Dermis lymphatic vessel endothelial cell (primary cell): Measurements from ENCODE around the gene ZNF532. TPM values are rescaled to one million over a fixed set of nuclear protein-coding genes. Genes with fewer than 3 reads are reported as not detected.

Source experiments
- total RNA-seq: library from RNA; depleted of rRNA; stranded (reverse); fragments of >200 nt; gene quantifications from 2 replicates; pipeline ENCODE4 v1.2.1, GENCODE V29; 2014

ZNF532 gene
- total RNA-seq, result 44.4 and 55.6 TPM in 2 replicates

DNA sequence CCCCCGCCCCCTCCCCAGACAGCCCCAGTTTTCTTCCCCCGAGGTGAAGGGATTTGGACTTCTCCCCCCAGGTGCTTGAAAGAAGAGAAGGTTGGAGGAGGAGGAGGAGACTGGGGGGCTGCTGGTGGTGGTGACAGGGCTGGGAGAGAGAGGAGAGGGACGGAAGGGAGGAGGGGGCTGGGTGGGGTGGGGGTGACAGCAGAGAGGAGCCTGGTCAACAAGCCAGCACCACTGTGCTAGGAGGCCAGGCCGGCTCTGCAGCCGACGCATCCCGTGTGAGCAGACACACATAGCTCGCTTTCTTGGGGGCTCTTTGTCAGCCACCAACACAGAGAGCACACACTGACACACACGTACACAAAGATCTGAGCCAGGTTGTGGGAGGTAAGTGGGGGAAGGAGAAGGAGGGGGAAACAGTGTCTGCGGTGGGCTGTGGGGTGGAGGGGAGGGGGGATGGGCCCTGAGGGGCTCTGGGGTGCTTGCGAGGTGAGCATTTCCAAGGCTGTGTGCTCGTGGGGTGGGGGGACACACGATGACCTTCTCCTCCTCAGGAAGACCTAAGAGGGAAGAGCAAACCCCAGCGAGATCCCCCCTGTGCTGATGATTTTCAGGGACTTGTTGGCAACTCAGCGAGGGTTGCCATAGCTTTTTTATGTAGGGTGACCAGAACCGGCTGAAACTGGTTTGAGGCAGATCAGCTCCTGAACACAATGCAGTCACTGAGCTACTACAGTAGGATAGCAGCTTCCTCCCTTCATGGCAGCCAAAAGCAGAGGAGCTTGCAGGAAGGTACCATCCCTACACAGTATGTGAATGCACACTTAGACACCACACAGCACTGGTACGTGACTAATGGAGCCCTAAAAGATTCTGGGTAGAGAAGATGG, at the start of gene ZNF532:
Gene ZNF532 (plus strand): TSS at position 732 of the 887 bp plus-strand sequence. CDS start 53,411 bp downstream, outside the sequence.

Other genes starting within 250 kb of the ZNF532 start
- 0.09 and 0.33 TPM in 2 replicates for gene ALPK2, start 235.8 kb upstream of the ZNF532 start, total RNA-seq
- gene MALT1, start 193.4 kb upstream of the ZNF532 start, total RNA-seq, result 21.1 and 21.5 TPM in 2 replicates